ENCODE measurements around the gene ADAMTS12. TPM values are rescaled to one million over a fixed set of nuclear protein-coding genes. Genes with fewer than 3 reads are reported as not detected.

ADAMTS12 gene
- total and polyA plus RNA-seq, 10 of the 15 experiments (the other 5 are each of a cell fraction or from before 2014, with no cell fraction given), result 0.11 to 35.8 (median 20.7) TPM

GRCh38 chr5:33539212-33539611 lies 352.6 kb downstream of the ADAMTS12 start:
- intact Hi-C loops (cut with micrococcal nuclease; ENCODE audit: unreplicated experiment), result no loop called here
- Histone ChIP-seq H3K9me3 (replicated peaks; ENCODE audit: control insufficient read depth, insufficient read depth, low read length) (peaks cover 1% of the 10 kb centered on the region; the same call in 2 of the 3 replicates), H3K4me1 (ENCODE audit: control insufficient read depth, insufficient read depth, low read length) (no peaks in the 10 kb centered on the region), H3K36me3 (ENCODE audit: control insufficient read depth in 2 of 2, insufficient read depth in 2 of 2, low read length in 1 of 2) (no peaks in the 10 kb centered on the region), H3K4me3 (no peak overlapping the region), H3K9ac (ENCODE audit: control insufficient read depth, insufficient read depth, low read length) (no peak overlapping the region), H3K79me2 (ENCODE audit: control insufficient read depth, insufficient read depth, low read length) (no peaks in the 10 kb centered on the region), H4K20me1 (ENCODE audit: control insufficient read depth, insufficient read depth) (no peaks in the 10 kb centered on the region), H3K27ac (ENCODE audit: control insufficient read depth, insufficient read depth) (no peak overlapping the region), H2AFZ (ENCODE audit: control insufficient read depth, low read depth, low read length) (no peak overlapping the region), H3K4me2 (ENCODE audit: control insufficient read depth, insufficient read depth) (no peak overlapping the region), H3K27me3 (replicated peaks in 1 of 2; ENCODE audit: control insufficient read depth in 2 of 2, insufficient read depth in 2 of 2, low read length in 1 of 2) (no peaks in the 10 kb centered on the region)
- RAD21 ChIA-PET (ENCODE audit: unreplicated experiment), result no interaction called here
- POLR2A ChIA-PET, result no interaction called here
- SMC1A ChIA-PET (ENCODE audit: uncharacterized antibody, unreplicated experiment), result no interaction called here
- in situ Hi-C loops (cut with MboI), result no loop called here
- WGBS (ENCODE audit: insufficient coverage, insufficient replicate concordance, low lambda C conversion rate, missing lambda C conversion rate), result 11% methylated on average over 1 of the region's 1 CpG
- no peak for DNase-seq (ENCODE audit: low read depth, low spot score)
- no peak for ATAC-seq
- no TSS peak for BruUV-seq (replicated peaks)
- no peak for FAIRE-seq
- CTCF ChIA-PET, result no interaction called here
- no peak for TF ChIP-seq ZNF217 (IDR thresholded peaks at IDR 0.05)
- TF ChIP-seq CHD2 (IDR thresholded peaks at IDR 0.05; ENCODE audit: borderline replicate concordance, low read depth, low read length), result no peak
- TF ChIP-seq NR2C2 (IDR thresholded peaks at IDR 0.05; ENCODE audit: borderline replicate concordance, control insufficient read depth, insufficient read length, low read depth), result no peak
- no peak for TF ChIP-seq E4F1 (IDR thresholded peaks at IDR 0.05; ENCODE audit: borderline replicate concordance, partially characterized antibody)
- no peak for TF ChIP-seq TCF7 (IDR thresholded peaks at IDR 0.05; ENCODE audit: borderline replicate concordance)
- TF ChIP-seq MEF2A (IDR thresholded peaks at IDR 0.05; ENCODE audit: insufficient read depth, low read depth, low read length), result no peak
- no peak for TF ChIP-seq ZNF24 (IDR thresholded peaks at IDR 0.05)
- no peak for TF ChIP-seq WRNIP1 (IDR thresholded peaks at IDR 0.05; ENCODE audit: borderline replicate concordance, low read depth, low read length)
- no peak for TF ChIP-seq POLR2AphosphoS2 (IDR thresholded peaks at IDR 0.05; ENCODE audit: low read depth, low read length)
- TF ChIP-seq SMAD5 (IDR thresholded peaks at IDR 0.05; ENCODE audit: low read depth), result no peak
- TF ChIP-seq IRF3 (IDR thresholded peaks at IDR 0.05), result no peak
- TF ChIP-seq HSF1 (IDR thresholded peaks at IDR 0.05; ENCODE audit: low read depth, low read length), result no peak
- no peak for TF ChIP-seq SMARCA5 (IDR thresholded peaks at IDR 0.05)
- TF ChIP-seq SUPT20H (IDR thresholded peaks at IDR 0.05; ENCODE audit: borderline replicate concordance, control insufficient read depth, low read depth, low read length), result no peak
- no peak for TF ChIP-seq NR2C1 (IDR thresholded peaks at IDR 0.05)
- no peak for TF ChIP-seq NFYB (IDR thresholded peaks at IDR 0.05; ENCODE audit: insufficient read depth, low read depth, low read length)
- TF ChIP-seq ESRRA (IDR thresholded peaks at IDR 0.05; ENCODE audit: low read length), result no peak
- TF ChIP-seq CEBPZ (IDR thresholded peaks at IDR 0.05; ENCODE audit: low read depth, low read length), result no peak
